GM12878 (cell line): ENCODE data around the gene NPDC1. TPM values are rescaled to one million over a fixed set of nuclear protein-coding genes. Genes with fewer than 3 reads are reported as not detected.

Source experiments
- CHD1 ChIP-seq: IDR thresholded peaks from 2 replicates; pipeline ENCODE4 v1.6.1; 2012; ENCODE audit warnings: low read depth, low read length, improper control_type of control experiment
- ESRRA ChIP-seq: IDR thresholded peaks from 2 replicates; pipeline ENCODE4 v1.6.1; 2012; ENCODE audit warnings: mild to moderate bottlenecking, low read length, improper control_type of control experiment
- EZH2 ChIP-seq: IDR thresholded peaks from 2 replicates; pipeline ENCODE4 v1.6.1; 2012; ENCODE audit warnings: low read depth, mild to moderate bottlenecking, control low read depth, inconsistent platforms, low read length, borderline replicate concordance; ENCODE audit not compliant: control insufficient read depth
- GATAD2B ChIP-seq: fragments of 450-650 bp; conservative IDR thresholded peaks from 2 replicates; pipeline ENCODE4 v1.6.1; 2017; ENCODE audit warnings: low read depth, mild to moderate bottlenecking, moderate library complexity
- HDGF ChIP-seq: fragments of 450-650 bp; IDR thresholded peaks from 2 replicates; pipeline ENCODE4 v1.6.1; 2016; ENCODE audit warnings: antibody characterized with exemption
- IRF4 ChIP-seq: IDR thresholded peaks from 2 replicates; pipeline ENCODE4 v1.6.1; 2011; ENCODE audit warnings: low read depth, low read length
- JUND ChIP-seq: IDR thresholded peaks from 2 replicates; pipeline ENCODE4 v1.6.1; 2012; ENCODE audit warnings: low read depth, mild to moderate bottlenecking, low read length, improper control_type of control experiment, moderate library complexity
- MEF2A ChIP-seq: IDR thresholded peaks from 2 replicates; pipeline ENCODE4 v1.6.1; 2011; ENCODE audit warnings: low read depth, mild to moderate bottlenecking, low read length, moderate library complexity; ENCODE audit not compliant: insufficient read depth
- PAX8 ChIP-seq: fragments of 450-650 bp; IDR thresholded peaks from 2 replicates; pipeline ENCODE4 v1.6.1; 2017; ENCODE audit warnings: mild to moderate bottlenecking, moderate library complexity
- SMAD5 ChIP-seq: IDR thresholded peaks from 2 replicates; pipeline ENCODE4 v1.6.1; 2016; ENCODE audit warnings: antibody characterized with exemption, low read depth
- YBX1 ChIP-seq: fragments of 450-650 bp; IDR thresholded peaks from 2 replicates; pipeline ENCODE4 v1.6.1; 2016; ENCODE audit warnings: antibody characterized with exemption
- ZSCAN29 ChIP-seq: fragments of 450-650 bp; IDR thresholded peaks from 2 replicates; pipeline ENCODE4 v1.6.1; 2017; ENCODE audit warnings: mild to moderate bottlenecking, moderate library complexity
- polyA plus RNA-seq, 11 experiments: library from polyadenylated mRNA; depleted of rRNA in 4 of 11; unstranded in 6 of 11; stranded (reverse) in 5 of 11; fragments of >200 nt; fragmentation: Nextera tagmentation in 4 of 11; fragmentation: Illumina TruSeq in 1 of 11; extraction: Ambion mirVana in 4 of 11; extraction: Trizol in 1 of 11; gene quantifications; 1 replicate in 1 of 11; 2 replicates in 10 of 11; pipeline versions ENCODE4 v1.2.1 to v1.2.3, GENCODE V29; 2011 to 2016; ENCODE audit warnings: inconsistent platforms in 2 of 11, missing spikeins in 2 of 11, low read depth in 1 of 11
- total RNA-seq, 4 experiments: library from RNA; depleted of rRNA in 3 of 4; stranded (reverse); fragments of >200 nt in 3 of 4; fragmentation: Illumina TruSeq in 1 of 4; extraction: Trizol in 1 of 4; gene quantifications; 2 replicates each; pipeline versions ENCODE4 v1.2.1 to v1.2.3, GENCODE V29; 2013 to 2021
- TF ChIP-seq, protein P1 (sequence below): fragments of 450-650 bp; IDR thresholded peaks from 2 replicates; pipeline ENCODE4 v1.6.1; 2017; ENCODE audit warnings: mild to moderate bottlenecking, low read depth, inconsistent platforms; ENCODE audit not compliant: poor library complexity, severe bottlenecking
- TF ChIP-seq, protein P2 (sequence below): fragments of 450-650 bp; formaldehyde crosslinking; IDR thresholded peaks from 2 replicates; pipeline ENCODE4 v1.4.0; 2020; ENCODE audit warnings: mild to moderate bottlenecking, moderate library complexity
- TF ChIP-seq, protein P3 (sequence below): fragments of 450-650 bp; IDR thresholded peaks from 2 replicates; pipeline ENCODE4 v1.6.1; 2016; ENCODE audit warnings: mild to moderate bottlenecking, moderate library complexity, borderline replicate concordance
- TF ChIP-seq, protein P4 (sequence below): fragments of 450-650 bp; IDR thresholded peaks from 2 replicates; pipeline ENCODE4 v1.6.1; 2017; ENCODE audit warnings: borderline replicate concordance
- TF ChIP-seq, protein P5 (sequence below): IDR thresholded peaks from 2 replicates; pipeline ENCODE4 v1.6.1; 2012; ENCODE audit warnings: low read depth, low read length, improper control_type of control experiment

NPDC1 gene
- total and polyA plus RNA-seq, 10 of the 15 experiments (the other 5 are each of a cell fraction or from before 2014, with no cell fraction given): 0.04 to 1.7 (median 0.77) TPM; not detected in 2

DNA sequence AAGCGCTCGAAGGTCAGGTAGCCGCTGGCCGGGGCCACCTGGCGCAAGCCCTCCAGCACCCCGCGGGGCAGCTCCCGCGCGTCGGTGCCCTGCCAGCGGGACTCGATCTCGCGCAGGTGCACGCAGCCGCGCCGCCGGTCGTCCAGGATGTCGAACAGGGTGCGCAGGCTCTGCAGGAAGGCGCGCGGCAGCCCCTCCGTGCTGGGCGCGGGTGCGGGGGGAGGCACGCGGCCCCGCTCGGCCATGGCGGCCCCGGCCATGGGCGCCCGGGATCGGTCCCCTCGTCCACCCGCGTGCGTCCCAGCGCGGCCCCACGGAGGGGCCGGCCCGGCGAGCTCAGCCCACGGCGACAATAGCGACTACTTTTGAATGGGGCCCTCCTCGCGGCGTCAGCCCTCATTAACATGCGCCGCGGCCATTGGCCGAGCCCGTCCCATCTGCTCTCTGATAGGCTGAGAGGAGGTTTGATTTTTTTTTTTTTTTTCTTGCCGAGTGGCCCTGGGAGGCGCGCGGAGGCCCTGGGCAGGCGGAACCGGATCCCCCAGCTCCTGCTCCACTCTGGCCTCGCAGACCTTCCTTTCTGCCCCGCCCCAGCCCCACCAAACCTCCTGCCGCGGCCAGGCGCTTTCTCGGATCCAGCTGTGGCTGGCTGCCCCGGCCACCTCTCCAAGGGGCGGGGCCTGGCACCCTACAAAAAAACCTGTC, 24.4 kb upstream of the NPDC1 start, which contains the start of gene SAPCD2 (continued):
- TF ChIP-seq, protein P1, sequence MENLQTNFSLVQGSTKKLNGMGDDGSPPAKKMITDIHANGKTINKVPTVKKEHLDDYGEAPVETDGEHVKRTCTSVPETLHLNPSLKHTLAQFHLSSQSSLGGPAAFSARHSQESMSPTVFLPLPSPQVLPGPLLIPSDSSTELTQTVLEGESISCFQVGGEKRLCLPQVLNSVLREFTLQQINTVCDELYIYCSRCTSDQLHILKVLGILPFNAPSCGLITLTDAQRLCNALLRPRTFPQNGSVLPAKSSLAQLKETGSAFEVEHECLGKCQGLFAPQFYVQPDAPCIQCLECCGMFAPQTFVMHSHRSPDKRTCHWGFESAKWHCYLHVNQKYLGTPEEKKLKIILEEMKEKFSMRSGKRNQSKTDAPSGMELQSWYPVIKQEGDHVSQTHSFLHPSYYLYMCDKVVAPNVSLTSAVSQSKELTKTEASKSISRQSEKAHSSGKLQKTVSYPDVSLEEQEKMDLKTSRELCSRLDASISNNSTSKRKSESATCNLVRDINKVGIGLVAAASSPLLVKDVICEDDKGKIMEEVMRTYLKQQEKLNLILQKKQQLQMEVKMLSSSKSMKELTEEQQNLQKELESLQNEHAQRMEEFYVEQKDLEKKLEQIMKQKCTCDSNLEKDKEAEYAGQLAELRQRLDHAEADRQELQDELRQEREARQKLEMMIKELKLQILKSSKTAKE: no peak
- no peak for TF ChIP-seq CHD1
- no peak for TF ChIP-seq ZSCAN29
- TF ChIP-seq ESRRA: no peak
- TF ChIP-seq PAX8: no peak
- 0 out of 2 replicates have a peak, but pooled peaks have one; percentile 22 for TF ChIP-seq HDGF
- no peak for TF ChIP-seq MEF2A
- TF ChIP-seq SMAD5: no peak
- TF ChIP-seq EZH2: no peak
- TF ChIP-seq, protein P2, sequence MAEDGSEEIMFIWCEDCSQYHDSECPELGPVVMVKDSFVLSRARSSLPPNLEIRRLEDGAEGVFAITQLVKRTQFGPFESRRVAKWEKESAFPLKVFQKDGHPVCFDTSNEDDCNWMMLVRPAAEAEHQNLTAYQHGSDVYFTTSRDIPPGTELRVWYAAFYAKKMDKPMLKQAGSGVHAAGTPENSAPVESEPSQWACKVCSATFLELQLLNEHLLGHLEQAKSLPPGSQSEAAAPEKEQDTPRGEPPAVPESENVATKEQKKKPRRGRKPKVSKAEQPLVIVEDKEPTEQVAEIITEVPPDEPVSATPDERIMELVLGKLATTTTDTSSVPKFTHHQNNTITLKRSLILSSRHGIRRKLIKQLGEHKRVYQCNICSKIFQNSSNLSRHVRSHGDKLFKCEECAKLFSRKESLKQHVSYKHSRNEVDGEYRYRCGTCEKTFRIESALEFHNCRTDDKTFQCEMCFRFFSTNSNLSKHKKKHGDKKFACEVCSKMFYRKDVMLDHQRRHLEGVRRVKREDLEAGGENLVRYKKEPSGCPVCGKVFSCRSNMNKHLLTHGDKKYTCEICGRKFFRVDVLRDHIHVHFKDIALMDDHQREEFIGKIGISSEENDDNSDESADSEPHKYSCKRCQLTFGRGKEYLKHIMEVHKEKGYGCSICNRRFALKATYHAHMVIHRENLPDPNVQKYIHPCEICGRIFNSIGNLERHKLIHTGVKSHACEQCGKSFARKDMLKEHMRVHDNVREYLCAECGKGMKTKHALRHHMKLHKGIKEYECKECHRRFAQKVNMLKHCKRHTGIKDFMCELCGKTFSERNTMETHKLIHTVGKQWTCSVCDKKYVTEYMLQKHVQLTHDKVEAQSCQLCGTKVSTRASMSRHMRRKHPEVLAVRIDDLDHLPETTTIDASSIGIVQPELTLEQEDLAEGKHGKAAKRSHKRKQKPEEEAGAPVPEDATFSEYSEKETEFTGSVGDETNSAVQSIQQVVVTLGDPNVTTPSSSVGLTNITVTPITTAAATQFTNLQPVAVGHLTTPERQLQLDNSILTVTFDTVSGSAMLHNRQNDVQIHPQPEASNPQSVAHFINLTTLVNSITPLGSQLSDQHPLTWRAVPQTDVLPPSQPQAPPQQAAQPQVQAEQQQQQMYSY (CRISPR knock-in tag): no peak
- no peak for TF ChIP-seq JUND
- TF ChIP-seq, protein P3, sequence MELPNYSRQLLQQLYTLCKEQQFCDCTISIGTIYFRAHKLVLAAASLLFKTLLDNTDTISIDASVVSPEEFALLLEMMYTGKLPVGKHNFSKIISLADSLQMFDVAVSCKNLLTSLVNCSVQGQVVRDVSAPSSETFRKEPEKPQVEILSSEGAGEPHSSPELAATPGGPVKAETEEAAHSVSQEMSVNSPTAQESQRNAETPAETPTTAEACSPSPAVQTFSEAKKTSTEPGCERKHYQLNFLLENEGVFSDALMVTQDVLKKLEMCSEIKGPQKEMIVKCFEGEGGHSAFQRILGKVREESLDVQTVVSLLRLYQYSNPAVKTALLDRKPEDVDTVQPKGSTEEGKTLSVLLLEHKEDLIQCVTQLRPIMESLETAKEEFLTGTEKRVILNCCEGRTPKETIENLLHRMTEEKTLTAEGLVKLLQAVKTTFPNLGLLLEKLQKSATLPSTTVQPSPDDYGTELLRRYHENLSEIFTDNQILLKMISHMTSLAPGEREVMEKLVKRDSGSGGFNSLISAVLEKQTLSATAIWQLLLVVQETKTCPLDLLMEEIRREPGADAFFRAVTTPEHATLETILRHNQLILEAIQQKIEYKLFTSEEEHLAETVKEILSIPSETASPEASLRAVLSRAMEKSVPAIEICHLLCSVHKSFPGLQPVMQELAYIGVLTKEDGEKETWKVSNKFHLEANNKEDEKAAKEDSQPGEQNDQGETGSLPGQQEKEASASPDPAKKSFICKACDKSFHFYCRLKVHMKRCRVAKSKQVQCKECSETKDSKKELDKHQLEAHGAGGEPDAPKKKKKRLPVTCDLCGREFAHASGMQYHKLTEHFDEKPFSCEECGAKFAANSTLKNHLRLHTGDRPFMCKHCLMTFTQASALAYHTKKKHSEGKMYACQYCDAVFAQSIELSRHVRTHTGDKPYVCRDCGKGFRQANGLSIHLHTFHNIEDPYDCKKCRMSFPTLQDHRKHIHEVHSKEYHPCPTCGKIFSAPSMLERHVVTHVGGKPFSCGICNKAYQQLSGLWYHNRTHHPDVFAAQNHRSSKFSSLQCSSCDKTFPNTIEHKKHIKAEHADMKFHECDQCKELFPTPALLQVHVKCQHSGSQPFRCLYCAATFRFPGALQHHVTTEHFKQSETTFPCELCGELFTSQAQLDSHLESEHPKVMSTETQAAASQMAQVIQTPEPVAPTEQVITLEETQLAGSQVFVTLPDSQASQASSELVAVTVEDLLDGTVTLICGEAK: peak; percentile 34; the same call in 1 of the 2 replicates
- TF ChIP-seq IRF4: no peak
- TF ChIP-seq, protein P4, sequence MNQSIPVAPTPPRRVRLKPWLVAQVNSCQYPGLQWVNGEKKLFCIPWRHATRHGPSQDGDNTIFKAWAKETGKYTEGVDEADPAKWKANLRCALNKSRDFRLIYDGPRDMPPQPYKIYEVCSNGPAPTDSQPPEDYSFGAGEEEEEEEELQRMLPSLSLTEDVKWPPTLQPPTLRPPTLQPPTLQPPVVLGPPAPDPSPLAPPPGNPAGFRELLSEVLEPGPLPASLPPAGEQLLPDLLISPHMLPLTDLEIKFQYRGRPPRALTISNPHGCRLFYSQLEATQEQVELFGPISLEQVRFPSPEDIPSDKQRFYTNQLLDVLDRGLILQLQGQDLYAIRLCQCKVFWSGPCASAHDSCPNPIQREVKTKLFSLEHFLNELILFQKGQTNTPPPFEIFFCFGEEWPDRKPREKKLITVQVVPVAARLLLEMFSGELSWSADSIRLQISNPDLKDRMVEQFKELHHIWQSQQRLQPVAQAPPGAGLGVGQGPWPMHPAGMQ: no peak
- TF ChIP-seq, protein P5, sequence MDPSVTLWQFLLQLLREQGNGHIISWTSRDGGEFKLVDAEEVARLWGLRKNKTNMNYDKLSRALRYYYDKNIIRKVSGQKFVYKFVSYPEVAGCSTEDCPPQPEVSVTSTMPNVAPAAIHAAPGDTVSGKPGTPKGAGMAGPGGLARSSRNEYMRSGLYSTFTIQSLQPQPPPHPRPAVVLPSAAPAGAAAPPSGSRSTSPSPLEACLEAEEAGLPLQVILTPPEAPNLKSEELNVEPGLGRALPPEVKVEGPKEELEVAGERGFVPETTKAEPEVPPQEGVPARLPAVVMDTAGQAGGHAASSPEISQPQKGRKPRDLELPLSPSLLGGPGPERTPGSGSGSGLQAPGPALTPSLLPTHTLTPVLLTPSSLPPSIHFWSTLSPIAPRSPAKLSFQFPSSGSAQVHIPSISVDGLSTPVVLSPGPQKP: no peak
- peak; percentile 92 for TF ChIP-seq GATAD2B
- no peak for TF ChIP-seq YBX1
